Measurements from ENCODE around the gene ANKRD65. TPM values are rescaled to one million over a fixed set of nuclear protein-coding genes. Genes with fewer than 3 reads are reported as not detected.
"Not testable (repeated sequence)": the region's sequence is repeated elsewhere in the genome, so short reads cannot be mapped to it uniquely, and the experiment has no call there.

The ANKRD65 gene
- total RNA-seq, 1 donor from 2014 or later, result 0.26 TPM

DNA sequence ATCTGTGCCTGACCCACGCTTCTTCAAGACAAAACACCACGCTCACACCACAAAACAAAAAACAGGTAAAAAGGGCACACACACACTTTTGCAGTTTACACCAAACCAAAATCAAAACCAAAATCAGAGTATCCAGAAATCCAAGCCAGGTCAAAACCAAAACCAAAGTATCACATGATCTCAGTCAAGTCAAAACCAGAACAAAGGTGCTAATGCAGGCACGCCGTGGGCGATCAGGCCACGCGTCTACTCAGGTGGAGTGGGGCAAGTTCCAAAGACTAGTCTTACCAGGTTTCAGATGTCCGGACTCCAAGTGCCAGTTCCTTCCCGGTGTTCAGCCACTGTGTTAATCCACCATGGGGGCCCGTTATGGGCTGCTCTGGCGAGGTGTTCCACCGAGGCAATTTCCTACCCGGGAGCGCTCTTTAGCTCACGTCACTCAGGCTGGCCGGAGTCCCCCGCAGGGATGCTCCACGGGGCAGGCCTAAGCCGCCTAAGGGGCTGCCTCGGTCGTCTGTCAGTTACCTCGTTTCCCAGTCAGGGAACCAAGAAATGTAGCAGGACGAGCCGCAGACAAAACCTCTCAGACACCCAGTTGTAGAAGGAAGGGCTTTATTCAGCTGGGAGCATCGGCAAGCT, 3.1 kb downstream of the ANKRD65 start:
- not testable (repeated sequence) for DNase-seq (ENCODE audit: low read depth in 2 of 2)

- not testable (repeated sequence) for DNase-seq (ENCODE audit: low read depth in 2 of 2)
These were observed 3.7 kb downstream of the ANKRD65 start for GRCh38 chr1:1417396-1417795.

DNA sequence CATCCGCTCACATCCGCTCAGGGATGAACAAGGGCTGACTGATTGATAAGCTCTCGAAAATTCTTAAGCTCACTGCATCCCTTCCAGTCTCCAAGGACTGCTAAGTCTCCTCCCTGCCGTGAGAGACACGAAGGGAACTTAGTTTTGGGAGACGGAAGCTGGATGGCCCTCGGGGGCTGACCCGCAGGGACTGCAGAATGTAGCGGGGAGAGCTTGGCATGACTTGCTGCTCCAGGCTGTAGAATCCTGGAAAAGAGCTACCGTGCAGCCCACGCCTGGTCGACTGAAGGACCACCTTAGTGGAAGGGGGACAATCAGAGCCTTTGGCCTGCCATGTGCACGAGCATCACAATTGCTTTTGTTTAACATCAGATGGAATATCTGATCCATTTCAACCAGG, 5.3 kb downstream of the ANKRD65 start:
- no peak for DNase-seq (ENCODE audit: low read depth in 2 of 2)

- not testable (repeated sequence) for DNase-seq (ENCODE audit: low read depth in 2 of 2)
These were observed 8.7 kb downstream of the ANKRD65 start for GRCh38 chr1:1412311-1412902.

GRCh38 chr1:1411626-1412025, 9.4 kb downstream of the ANKRD65 start:
- DNase-seq (ENCODE audit: low read depth in 2 of 2), result no peak

- not testable (repeated sequence) for DNase-seq (ENCODE audit: low read depth in 2 of 2)
These were observed 10.8 kb downstream of the ANKRD65 start for GRCh38 chr1:1410238-1410637.

DNA sequence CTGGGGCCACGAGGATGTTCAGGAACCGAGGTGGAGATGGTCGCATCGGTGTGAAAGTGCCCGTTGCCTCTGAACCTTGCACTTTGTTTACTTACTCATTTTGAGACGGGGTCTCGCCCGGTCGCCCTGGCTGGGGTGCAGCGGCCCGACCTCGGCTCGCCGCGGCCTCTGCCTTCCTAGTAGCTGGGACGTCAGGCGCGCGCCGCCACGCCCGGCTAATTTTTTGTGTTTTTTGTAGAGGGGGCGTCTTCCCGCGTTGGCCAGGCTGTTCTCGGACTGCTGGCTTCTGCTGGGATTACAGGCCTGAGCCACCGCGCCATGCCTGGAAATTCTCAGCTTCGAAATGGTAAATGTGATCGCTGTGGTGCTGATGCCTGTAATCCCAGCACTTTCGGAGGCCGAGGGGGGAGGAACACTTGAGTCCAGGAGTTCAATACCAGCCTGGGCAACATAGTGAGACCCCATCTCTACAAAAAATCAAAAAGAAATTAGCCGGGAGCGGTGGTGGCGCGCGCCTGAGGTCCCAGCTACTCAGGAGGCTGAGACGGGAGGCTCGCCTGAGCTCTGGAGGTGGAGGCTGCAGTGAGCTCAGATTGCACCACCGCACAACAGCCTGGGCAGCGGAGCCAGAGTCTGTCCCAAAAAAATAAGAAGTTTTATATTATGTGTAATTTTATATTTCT, 13.3 kb downstream of the ANKRD65 start:
- DNase-seq (ENCODE audit: low read depth in 2 of 2), result peak in 1 of 2 donors; percentile 70

DNA sequence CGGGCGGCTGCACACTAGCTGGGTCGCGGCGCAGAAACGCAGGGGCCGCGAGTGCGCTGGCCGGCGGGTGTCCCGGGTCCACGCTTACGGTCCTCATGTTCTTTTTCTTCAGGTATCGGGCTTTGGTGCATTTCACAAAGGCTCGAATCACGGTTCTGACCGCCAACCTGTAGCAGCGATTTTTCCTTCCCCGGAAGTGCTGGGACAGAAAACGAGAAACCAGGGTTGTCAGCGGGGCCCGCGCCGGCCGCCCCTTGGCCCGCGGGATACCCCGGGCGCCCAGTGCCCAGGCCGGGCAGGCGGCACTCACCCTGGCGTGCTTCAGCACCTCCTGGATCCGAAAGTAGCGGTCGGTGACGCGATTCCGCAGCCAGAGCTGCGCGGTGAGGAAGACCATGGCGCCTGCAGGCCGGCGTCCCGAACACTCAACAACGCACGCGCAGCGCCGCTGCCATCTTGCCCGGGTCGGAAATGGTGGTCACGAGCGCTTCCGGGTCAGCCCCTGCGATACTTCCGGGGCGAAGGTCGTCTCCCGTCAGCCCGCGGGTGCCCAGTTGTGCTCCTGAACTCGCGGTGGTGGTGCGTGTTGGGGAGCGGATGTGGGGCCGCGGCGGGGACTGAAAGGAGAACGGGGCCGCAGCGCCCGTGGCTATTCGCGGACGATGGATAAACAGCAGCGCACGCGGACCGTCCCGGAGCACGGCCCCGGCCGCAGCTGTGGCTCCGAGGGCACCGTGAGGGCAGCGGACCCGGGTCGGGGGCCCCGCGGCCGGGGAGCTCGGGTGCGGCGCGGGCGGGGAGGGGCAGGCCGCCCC, 14.0 kb downstream of the ANKRD65 start, which contains the start of gene MRPL20:
Gene MRPL20, minus strand, starts transcription at position 473 of the 815 bp plus-strand sequence. Its CDS starts 76 bp downstream, at position 397.
- peak; percentile 80 to 92 for DNase-seq (ENCODE audit: low read depth in 2 of 2)

GRCh38 chr1:1406101-1406820, 14.8 kb downstream of the ANKRD65 start:
- DNase-seq (ENCODE audit: low read depth in 2 of 2), result no peak

- DNase-seq (ENCODE audit: low read depth in 2 of 2), result no peak
These were observed 17.4 kb downstream of the ANKRD65 start for GRCh38 chr1:1403653-1404052.

GRCh38 chr1:1402901-1403392, 18.1 kb downstream of the ANKRD65 start:
- not testable (repeated sequence) for DNase-seq (ENCODE audit: low read depth in 2 of 2)

- peak; percentile 49 to 83 for DNase-seq (ENCODE audit: low read depth in 2 of 2)
These were observed 18.8 kb downstream of the ANKRD65 start for GRCh38 chr1:1402072-1402900.

GRCh38 chr1:1401457-1402010, 19.5 kb downstream of the ANKRD65 start:
- no peak for DNase-seq (ENCODE audit: low read depth in 2 of 2)

- DNase-seq (ENCODE audit: low read depth in 2 of 2), result peak in 1 of 2 donors; percentile 27
These were observed 20.3 kb downstream of the ANKRD65 start for GRCh38 chr1:1400576-1401456.

GRCh38 chr1:1399872-1400575, 21.1 kb downstream of the ANKRD65 start:
- peak in 1 of 2 donors; percentile 36 for DNase-seq (ENCODE audit: low read depth in 2 of 2)

GRCh38 chr1:1399187-1399871, 21.7 kb downstream of the ANKRD65 start, which contains the start of gene CCNL2:
TSS of gene CCNL2 (minus strand) at chr1:1399335. CDS start at chr1:1399306, 29 bp downstream.
- peak; percentile 93 to 98 for DNase-seq (ENCODE audit: low read depth in 2 of 2)

GRCh38 chr1:1398677-1399186, 22.3 kb downstream of the ANKRD65 start:
- DNase-seq (ENCODE audit: low read depth in 2 of 2), result no peak
